Measurements from ENCODE around the gene PARVB.

Gene PARVB

DNA sequence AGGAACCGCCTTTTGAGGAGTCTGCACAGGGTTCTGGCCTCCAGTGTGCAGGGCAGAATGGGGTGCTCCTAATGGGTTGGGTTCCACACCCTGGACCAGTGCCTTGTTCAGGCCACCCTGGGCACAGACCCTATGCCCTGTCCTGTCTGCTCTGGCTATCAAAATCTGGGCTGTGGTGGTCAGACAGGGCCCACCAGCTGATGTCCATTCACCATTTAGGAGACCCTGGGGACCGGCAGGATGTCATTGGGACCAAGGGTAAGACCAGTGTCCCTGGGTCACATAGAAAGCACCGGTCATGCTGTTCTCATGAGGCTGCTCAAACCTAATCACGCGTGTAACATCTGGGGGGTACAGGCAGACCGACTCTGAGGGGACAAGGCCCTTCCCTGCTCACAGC is 194.0 kb downstream of the PARVB start:
- DNase-seq (ENCODE audit: low spot score) = no peak

DNA sequence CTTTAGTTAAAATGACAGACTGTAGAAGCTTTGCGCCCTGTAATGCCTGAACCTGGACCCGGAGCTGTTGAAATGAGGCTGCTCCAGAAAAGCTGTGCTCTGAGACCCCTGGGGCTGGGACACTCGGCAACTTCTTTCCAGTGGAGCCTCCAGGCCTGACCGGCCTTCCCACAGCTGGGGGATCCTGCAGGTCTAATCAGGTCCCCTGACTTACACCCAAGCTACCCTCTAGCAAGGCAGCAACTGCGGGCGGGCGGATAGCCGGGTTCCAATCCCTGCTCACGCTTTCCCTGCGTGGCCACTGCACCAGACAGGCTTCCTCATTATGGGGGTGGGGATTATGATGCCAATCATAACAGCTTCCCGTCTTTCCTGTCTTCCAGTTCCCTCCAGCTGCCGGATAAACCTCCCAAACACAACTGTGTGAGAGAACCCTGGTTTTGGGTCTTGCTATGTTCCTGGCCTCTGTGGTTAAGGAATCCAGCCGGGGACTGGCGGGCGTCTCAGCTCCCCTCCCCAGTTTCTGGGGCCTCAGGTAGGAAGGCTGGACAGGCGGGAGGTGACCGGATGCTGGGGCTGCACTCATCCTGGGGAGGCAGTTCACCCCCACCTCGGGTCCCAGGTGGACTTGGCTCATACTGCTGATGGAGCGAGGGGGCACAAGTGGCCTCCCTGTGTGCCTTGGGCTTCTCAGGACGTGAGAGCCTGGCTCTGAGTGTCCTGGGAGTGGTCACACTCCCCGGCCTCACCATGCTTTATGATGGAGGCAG is 195.2 kb downstream of the PARVB start:
- DNase-seq (ENCODE audit: low spot score) = no peak

DNA sequence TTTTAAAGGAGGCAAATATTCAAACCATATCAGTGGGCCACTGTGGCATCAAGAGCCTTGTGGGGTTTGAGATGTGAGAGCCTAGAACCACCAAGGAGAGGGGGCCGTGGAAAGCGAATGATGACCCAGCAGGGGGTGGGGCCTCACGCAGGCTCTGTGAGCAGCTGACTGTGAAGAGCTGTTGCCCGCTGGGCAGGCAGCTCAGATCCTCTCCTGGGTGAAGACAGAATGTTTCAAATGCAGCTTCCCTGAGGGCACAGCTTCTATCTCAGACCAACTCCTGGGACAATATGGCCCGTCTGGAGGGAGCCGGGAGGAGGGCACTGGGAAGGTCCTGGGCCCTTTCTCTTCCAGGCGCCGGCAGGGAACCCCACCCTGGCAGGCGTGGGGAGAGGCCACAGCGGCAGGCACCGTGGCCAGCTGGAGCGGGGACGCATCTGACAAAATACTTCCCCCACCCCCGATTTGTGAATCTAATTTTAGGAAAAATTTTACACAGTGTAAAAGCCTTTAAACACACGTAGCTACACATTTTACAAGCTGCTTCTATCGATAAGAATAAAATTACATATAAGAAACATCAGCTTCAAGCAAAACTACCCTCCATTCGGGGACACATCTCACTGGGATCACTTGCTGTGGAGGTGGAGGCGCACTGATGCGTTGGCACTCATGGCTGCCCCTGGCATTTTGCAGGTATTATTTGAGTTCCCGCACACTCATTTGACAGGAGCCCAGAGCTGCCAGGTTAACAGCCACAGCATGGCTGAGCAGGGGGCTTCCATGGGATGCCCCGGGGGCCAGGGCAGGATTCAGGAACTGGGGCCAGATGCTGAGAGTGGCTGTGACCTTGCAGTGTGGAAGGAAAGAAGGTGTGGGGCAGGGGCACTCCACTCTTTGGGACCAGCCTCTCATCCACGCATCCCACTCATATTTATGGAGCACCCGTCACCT is 196.9 kb downstream of the PARVB start:
- DNase-seq (ENCODE audit: low spot score) = no peak

DNA sequence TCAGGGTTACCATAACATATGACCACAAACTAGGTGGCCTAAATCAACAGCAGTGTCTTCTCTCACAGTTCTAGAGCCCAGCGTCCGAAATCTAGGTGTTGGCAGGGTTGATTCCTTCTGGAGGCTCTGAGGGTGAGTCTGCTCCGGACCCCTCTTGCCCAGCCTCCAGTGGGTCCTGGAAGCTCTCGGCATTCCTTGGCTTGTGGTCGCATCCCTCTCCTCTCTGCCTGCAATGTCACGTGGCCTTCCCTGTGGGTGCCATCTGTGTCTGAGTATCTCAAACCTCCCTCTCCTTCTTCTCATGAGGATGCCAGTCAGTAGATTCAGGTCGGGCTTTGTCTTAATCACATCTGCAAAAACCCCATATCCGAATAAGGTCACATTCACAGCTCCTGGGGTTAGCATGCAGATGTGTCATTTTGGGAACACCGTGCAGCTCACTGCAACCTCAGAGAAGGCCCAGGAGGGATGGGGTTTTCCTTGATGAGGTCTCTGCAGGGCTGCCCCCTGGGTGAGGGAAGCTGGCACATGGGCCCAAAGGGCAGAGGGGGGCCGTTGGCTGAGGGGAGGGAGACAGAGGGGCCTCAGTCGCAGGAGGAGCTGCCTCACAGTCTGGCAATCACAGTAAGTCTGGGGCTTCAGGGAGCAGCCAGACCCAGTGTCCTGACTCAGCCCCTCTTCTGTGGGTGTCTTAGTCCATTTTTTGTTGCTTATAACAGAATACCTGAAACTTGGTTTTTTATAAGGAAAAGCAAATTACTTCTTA is 197.8 kb downstream of the PARVB start:
- DNase-seq (ENCODE audit: low spot score) = no peak

Data from CD4-positive, alpha-beta T cell treated with Interleukin-15 for 4 hours (primary cell).